ELR (cell line): ENCODE measurements around the gene PINK1.
A peak's percentile ranks its signal among the peaks of the same experiment; 100 is the strongest.
"Not testable (repeated sequence)": the region's sequence is repeated elsewhere in the genome, so short reads cannot be mapped to it uniquely, and the experiment has no call there.

Source experiments
- DNase-seq: peaks from one replicate; pipeline ENCODE4 v3.0.0-alpha.2; 2015; ENCODE audit warnings: low read depth

PINK1 gene

DNA sequence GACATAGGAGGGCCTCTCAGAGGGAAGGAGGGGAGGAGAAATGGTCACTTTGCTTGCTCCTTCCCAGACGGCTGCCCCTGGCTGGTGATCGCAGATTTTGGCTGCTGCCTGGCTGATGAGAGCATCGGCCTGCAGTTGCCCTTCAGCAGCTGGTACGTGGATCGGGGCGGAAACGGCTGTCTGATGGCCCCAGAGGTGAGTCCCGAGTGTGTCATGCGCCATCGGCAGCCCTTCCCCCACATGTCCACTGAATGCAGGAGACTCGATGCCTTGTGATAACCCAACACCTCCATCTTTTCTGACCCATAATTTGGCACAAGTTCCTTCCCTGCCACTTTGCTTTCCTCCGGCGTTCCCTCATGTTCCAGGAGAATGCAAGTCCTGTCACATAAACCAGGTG, 15.2 kb downstream of the PINK1 start:
- no peak for DNase-seq

DNA sequence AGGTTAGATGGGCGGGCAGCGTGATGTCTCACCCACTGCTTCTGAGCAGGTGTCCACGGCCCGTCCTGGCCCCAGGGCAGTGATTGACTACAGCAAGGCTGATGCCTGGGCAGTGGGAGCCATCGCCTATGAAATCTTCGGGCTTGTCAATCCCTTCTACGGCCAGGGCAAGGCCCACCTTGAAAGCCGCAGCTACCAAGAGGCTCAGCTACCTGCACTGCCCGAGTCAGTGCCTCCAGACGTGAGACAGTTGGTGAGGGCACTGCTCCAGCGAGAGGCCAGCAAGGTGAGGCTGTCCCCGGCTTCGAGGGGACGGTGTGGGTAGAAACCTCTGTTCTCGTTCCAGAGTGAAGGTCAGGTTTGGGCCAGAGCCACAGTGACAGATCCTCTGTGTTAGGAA, 15.7 kb downstream of the PINK1 start:
- DNase-seq = no peak

DNA sequence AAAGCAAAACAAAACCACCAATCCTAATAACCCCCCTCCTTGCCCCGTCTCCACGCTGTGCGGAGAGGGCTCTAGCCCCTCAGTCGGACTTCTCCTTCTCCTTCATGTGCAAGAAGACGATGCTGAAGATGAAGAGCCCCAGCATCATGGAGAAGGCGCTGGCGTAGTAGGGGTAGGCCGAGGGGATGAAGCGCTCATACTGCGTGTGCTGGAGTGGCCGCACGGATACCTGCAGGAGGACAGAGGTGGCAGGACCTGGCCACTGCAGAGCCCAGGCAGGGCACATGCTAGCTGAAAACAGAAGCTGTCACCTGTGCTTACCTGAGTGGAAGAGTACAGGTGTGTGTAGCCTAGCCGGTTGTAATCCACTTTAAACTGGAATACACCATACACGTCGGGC, 19.0 kb downstream of the PINK1 start:
- DNase-seq = no peak

DNA sequence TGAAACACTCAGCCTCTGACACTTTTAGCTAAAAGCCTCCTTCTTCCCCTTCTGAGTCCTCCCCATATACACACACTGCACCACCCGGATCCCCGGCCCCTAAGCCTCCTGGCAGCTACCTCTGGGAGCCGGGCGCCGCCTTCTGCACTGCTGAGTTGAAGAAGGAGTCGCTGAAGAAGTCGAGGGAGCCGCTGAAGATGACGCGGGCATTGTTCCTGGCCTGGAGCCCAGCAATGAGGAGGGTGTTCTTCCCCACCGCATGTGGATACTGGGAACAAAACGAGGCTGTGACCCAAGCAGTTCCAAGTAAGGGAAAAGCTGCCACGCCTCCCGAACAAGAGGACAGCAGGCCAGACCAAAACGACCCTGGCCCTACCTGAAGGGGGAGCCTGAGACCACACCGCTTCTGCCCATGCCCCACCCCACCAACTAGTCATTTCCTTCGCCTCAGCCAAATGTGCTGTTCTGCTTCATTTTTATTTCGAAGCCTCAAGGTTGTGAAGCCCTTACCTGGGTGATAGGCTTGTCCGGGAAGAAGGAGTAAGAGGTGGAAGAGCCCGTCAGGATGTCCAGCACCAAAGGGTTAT, 20.9 kb downstream of the PINK1 start:
- DNase-seq = no peak

DNA sequence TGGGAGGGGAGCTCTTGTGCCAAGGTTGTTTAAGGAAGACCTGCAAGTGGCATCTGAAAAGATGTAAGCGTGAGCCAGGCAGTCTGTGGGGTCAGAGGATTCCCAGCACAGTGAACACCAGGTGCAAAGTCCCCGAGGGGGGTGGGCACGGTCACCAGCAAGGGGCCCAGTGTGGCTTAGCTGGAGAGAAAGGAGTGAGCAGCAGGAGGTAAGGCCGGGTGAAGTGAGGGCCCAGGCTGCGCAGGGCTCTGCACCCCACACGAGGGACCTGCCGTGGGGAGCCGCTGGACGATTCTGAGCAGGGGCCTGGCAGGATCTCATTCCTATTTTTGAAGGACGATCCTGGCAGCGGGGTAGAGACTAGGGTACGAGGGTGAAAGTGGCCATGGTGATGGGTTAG, 23.8 kb downstream of the PINK1 start:
- DNase-seq = no peak

DNA sequence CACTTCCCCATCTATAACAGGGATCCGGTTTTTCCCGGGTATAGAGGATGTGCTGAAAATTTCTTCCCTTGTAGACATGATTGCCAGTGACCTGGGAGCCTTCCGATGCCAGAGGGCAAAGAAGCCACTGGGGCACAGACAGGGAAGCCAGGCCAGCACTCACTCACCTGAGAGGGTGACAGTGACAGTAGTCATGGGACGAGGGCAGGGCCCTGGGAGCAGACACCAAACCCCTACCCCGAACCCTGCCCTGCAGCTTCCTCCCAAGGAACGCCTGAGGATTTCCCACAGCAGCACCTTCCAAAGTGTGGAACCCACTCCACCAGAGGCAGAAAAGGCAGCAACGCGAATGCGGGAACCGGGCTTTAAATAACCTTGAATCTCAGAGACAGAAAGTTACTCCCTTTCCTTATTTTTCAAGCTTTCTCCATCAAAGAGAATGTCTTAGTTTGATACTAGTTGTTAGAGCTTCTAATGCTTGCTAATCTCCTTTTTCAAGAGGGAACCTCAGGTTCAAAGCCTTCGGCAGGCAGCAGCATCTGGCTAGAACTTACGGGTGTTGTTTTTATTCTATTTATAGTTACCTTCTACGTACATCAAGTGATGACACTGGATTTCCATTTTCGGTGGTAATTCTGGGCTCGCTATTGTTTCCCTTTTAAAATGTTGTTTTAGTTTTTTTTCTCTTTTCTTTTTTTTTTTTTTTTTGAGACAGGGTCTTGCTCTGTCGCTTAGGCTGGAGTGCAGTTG, 25.1 kb downstream of the PINK1 start:
- DNase-seq = no peak

DNA sequence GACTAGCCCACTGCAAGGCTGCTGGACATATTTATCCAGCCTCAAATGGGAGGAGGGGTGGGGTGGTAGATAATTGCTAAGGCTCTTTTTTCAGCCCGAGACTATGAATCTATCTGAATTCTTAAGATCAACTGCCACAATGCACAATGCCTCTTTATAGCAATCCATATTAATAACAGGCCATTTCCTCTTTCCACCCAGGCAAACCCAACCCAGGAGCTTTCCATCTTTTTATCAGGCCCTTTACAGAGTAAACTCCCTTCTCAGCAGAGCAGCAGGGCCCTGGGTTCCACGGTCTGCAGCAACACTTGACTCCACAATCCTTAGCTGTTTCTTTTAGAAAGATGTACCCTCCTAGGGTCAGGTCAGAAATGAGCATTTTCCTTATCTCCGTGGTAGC, 27.1 kb downstream of the PINK1 start:
- DNase-seq = no peak

DNA sequence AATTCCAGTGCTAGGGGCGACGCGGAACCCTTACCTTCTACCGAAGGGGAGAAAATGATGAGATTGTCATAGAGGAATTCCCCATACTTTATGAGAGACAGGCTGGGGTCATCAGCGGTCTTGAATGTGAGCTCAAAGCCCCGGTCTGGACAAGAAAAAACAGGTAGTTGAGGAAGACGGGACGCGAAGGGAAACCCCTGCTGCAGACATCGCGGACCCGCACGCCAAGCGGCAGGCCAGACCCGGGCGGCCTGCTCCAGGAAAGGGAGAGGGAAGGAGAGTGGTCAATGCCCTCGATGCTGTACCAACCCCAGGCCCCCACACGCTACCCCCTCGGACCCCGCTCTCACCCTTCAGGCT, 27.6 kb downstream of the PINK1 start:
- DNase-seq = peak; percentile 16

DNA sequence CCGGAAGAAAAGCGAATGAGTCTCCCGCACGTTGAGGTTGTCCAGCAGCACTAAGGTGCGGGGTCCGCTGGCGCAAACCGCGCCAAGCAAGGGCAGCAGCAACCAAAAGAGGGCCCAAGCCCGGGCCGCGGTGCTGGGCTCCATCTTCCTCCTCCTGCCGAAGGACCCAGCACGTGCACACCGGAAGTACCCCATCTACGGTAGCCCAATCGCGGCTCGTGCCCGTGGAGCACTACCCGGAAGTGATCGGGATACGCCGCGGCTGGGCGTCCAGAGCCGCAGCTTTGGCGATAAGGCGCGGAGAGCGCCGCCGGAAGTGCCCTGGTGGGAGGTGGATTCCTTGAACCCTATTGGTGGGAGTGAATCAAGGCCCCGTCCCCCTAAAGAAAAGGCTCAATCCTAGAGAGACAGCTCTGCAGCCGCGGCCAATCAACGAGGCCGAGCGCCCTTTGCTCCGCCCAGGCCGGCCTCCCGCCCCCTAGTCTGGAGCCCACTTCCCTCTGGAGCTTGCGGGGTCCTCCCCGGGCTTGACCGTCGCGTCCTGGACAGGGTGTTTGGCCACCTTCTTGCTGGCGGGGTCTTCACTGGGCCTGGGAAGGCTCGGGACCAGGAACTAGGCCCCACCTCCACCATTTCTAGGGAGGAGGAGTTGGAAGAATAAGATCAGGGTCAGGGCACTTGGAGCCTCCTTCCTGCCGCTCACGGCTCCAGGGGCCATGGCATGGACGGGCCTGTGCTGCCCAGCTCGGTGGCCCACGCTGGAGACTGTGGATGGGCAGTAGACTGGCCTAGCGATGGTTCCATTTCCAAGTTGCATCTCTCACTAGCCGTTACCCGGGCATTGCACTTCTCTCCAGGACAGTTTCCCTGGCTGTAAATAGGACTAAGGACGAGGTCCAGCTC, 28.2 kb downstream of the PINK1 start, which contains the start of gene DDOST:
Gene DDOST, minus strand, starts transcription at position 163 of the 903 bp plus-strand sequence. Its CDS starts 19 bp downstream, at position 144.
- peak; percentile 98 for DNase-seq

DNA sequence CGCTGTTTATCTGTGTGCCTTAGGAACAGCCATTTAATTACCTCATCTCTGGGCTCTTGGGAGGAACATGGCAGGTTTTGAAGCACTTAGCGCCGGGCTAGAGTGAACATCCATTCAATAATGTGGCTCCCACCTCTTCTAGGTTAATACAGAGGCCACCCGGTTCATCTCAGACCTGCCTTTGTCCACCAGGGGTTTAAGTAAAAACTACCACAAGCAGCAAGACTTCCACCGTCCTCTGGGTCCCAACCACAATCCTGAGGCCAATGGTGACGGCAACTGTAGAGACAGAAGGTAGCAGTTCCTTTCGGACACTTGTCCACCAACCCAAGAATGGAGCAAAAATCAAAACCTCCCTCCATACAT, 28.8 kb downstream of the PINK1 start:
- DNase-seq = peak; percentile 18

DNA sequence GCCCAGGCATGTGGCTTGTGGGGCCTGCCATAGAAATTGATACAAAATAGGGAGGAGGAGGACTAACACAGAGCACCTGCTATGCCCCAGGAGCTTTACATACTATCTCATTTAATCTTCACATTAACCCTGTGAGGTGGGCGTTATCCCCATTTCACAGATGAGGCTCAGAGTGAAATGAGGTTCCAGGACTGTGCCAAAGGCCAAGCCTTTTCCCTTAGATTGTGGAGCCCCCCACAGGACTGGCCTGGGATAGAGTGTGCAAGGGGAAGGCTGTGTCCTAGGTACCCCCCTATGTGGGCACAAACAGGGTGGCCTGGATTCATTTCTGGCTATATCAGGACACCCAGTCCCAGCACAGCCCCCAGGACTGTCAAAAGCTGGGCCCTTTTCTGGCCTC, 30.1 kb downstream of the PINK1 start:
- DNase-seq = peak; percentile 10

DNA sequence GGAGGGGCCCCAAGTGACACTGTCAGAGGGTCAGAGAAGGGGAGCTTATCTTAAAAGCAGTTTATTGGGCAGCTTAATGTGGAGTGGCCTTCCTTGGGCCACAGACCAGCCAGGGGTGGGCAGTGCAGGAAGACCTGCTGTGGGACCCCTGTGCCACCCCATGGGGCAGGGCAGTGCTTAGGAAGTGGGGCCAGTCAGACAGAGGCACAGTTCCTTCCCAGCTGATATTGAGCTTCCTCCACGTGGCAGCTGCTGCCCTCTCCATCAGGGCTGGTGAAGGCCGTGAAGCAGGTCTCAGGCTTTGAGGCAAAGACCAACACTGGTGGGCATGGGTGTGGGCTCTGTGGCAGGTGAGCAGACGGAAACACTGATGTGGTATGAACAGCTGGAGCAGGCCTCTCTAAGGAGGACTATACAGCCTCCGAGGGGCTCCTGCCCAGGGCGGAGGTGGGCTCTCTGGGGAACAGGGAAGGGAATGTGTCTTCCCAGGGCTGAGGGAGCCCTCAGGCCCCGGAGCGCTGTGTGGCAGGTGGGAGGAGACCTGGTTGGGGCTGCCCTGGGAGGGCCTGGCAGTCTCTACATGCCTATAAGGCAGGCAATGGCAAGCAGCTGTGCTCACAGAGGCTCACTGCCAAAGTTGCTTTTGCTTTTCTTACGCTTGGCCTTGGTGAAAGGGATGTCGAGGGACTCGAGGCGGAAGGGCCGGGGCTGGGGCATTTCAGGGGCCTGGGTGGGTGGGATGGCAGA, 30.9 kb downstream of the PINK1 start:
- no peak for DNase-seq

DNA sequence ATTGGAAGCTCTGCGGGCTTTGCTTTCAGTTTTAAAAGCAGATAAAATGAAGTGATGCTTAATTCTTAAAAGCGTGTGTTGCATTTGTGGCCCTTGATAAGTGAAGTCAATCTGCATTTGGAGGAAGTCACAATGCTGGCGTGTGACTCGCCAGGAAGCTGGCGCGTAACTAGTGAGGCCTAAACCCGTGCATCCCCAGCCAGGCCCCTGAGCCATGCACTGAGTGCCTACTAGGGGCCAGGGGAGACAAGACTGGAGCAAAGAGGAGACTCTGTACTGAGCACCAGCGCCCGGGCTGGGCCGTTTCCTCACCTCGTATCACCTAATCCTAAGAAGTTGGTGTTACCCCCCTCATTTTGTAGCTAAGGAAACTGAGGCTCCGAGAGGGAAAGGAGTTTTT, 32.5 kb downstream of the PINK1 start:
- no peak for DNase-seq

DNA sequence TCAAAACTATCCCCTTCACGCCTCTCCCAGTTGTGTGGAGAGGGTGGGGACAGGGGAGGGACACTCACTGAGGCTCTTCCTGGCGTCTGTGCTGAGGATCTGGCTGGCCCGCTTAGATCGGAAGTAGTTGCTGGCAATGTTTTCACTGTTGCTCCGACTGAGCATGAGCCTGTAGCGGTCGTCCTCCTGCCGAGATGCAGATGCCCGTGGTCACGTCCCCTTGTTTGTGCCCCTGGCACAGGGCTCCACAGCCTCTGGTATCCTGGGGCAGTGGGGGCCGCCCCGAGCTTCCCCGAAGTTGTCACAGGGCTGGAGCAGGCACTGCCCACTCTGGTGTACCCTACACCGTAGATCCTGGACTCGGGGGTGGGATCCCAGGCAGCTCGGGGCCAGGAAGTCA, 32.9 kb downstream of the PINK1 start:
- DNase-seq = no peak

DNA sequence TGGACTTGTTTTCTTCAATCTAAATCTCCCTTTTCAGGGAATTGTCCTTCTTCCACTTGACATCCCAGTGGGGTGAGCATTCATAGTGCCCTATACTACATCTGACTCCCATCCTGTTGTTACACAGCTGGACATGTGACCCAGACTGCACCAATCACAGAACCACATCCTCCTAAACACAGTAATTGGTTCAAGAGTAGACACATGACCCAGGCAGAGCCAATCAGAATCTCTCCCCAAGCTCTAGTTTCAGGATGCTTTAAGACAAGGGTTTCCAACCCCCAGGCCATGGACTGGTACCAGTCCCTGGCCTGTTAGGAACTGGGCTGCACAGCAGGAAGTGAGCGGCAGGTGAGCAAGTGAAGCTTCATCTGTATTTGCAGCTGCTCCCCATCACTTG, 33.5 kb downstream of the PINK1 start:
- DNase-seq = peak; percentile 54

DNA sequence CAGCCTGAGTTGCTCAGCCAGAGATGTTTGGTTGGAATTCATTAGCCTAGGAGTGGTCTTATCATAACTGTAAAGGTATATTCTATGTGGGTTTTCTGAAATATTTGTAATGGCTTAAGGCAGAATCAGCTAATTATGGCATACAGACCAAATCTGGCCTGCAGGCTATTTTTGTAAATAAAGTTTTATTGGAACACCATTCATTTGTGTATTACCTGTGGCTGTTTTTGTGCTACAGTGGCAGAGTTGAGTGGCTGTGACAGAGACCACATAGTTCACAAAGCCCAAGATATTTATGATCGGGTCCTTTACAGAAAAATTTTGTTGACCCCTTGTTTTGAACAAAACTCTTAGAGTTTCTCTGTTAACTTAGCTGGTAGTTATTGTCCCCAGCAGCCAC, 35.3 kb downstream of the PINK1 start:
- DNase-seq = no peak

DNA sequence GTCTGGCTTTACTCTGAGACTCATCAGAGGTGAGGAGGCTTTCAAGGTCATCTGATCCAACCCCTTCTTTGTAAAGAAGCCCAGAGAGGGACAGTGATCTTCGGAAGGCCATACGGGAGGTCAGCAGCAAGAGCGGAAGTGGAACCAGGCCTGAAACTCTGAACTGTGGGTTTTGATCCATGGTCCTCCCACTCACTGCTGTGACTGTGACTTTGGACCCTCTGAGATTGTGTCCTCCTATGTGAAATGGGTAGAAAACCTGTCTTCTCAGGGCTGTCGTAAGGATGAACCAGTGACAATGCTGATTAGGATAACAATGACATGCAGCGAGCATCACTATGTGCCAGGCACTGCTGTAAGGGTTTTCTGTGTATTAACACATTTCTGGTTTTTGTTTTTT, 37.7 kb downstream of the PINK1 start:
- no peak for DNase-seq

DNA sequence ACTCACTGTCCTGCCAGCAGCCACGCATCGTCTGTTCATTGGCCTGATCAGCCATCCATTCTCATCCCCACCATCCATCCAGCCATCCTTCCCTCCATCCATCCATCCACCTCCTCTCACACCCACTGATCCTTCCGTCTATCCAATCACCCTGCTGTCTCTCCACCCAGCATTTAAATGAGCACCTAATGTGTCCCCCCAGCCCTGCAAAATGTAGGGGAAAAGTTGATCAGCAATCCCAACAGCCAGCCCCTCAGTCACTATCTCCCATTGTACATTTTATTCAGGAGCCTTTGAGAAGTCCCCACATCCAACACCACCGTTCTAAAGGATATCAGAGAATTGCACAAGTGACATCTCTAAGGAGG, 39.0 kb downstream of the PINK1 start:
- no peak for DNase-seq

DNA sequence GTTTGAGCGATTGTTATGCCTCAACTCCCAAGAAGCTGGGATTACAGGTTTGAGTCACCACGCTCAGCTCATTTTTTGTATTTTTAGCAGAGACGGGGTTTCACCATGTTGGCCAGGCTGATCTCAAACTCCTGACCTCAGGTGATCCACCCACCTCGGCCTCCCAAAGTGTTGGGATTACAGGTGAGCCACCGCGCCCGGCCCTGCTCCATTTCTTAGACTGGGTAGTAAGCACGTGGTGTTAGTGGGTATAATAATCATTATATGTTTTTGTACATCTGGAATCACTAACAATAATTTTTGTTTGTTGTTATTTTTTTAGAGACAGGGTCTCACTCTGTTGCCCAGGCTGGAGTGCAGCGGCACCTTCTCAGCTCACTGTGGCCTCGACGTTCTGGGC, 40.4 kb downstream of the PINK1 start:
- not testable (repeated sequence) for DNase-seq

DNA sequence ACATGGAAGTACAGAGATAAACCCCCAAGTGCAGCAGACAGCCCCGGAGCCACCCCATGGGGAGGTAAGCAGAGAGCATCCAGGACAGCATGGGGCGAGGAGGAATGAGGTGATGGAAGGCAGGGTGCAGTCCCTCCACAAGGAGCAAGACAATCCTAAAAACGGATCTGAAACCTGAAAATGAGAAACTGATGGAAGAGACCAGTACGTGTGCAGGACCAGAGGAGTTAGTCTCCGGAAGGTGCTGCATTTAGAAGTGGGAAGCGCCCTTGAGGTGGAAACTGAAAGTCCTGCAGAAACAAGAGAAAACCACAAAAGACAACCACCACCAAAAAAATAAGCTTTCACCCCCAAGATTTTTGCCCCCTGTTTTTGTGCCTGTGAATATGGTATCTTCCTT, 45.3 kb downstream of the PINK1 start:
- DNase-seq = no peak

DNA sequence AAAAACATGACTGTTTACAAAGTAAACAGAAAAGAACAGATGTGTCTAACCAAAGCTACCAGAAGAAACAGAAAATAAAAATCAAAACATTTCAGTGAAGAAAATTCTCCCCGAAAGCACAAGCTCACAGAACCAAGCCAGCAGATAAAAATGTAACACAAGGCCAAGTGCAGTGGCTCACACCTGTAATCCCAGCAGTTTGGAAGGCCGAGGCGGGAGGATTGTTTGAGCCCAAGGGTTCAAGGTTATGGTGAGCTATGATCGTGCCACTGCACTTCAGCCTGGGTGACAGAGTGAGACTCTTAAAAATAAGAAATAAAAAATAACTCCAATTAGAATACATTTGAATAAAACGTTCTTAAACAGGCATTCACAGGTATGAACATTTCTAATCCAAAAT, 47.0 kb downstream of the PINK1 start:
- DNase-seq = no peak

DNA sequence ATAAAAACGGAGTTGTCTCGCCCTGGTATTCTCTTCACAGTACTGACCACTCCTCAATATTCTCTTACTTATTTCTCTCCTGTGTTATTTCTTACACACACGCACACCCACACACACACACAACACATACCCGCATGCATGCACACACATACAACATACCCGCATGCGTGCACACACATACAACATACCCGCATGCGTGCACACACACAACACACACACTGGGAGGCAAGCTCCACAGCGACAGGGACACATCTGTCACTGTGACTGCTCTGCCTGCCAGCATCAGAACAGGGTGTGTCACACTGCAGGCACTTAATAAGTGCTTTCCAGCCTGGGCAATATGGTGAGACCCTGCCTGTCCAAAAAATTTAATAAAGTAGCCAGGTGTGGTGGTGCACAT, 48.7 kb downstream of the PINK1 start:
- no peak for DNase-seq
